HG03095 (cell line): Measurements from ENCODE around the gene EVI5.
"Not testable (repeated sequence)": the region's sequence is repeated elsewhere in the genome, so short reads cannot be mapped to it uniquely, and the experiment has no call there.

Source experiments
- ATAC-seq: cut with Tn5 transposase; IDR thresholded peaks from one replicate; pipeline ENCODE4 v1.9.1; 2021; ENCODE audit warnings: moderate library complexity; ENCODE audit not compliant: unreplicated experiment

The EVI5 gene

DNA sequence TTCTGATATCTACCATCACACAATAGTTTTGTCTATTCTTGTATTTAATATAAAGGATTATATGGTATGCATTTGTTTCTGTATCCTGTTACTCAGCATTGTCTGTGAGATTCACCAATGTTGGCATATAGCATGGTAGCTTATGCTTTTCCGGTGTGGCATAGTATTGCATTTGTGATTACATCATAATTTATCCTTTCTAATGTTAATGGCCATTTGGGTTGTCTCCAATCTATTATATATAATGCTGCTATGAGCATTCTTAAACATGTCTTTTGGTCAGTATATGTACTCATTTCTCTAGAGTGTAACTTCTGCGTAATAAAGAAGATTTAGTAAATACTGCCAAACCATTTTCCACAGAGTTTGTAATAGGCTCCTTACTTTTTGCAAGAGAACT is 257.2 kb downstream of the EVI5 start:
- no peak for ATAC-seq

DNA sequence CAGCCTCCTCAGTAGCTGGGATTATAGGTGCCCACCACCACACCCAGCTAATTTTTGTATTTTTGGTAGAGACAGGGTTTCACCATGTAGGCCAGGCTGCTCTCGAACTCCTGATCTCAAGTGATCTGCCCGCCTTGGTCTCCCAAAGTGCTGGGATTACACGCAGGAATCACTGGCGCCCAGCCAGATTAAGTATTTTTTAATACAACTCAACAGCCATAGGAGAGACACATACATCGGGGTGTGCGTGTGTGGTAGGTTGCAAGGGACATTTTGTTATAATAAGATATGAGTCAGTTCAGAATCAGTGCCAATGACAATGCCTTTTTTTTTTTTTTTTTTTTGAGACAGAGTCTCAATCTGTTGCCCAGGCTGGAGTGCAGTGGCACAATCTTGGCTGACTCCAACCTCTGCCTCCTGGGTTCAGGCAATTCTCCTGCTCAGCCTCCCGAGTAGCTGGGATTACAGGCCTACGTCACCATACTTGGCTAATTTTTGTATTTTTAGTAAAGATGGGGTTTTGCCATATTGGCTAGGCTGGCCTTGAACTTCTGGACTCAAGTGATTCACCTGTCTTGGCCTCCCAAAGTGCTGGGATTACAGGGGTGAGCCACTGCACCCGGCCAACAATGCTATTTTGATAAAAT is 259.8 kb downstream of the EVI5 start:
- ATAC-seq = not testable (repeated sequence)

DNA sequence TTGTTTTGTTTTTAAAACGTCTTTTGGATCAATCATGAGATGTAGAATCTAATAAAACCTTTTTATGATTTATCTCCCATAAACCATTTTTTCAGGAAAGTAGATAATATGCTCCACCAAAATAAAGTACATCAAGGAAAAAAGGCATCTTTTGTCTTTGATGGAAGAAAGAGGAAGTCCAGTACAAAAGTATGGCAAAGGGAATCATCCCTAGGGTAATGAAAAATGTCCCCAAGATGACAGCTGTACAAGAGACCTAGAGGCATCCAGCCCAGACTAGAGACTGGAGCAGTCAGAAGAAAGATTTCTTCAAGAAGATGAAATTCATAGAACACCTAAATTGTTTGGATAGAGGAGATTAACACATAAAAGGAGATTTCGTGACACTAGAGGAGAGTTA is 265.9 kb downstream of the EVI5 start:
- ATAC-seq = no peak

DNA sequence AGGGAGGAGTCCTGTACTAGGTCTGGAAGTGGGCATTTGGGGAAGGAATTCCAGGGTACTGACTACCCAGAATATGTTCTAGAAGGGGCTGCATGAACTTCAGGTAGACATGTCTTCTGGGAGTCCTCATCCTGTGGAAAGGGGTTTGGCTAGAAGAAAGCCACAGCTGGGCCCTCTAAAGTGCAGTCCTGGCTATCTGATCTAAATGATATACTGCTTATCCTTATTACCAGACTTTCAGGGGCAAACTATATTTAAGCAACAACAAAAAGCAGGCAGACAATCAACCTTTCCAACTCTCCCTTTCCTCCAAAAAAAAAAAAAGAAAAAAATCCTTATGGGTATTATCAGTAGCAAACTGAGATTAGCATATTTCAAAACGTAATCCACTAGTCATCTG is 268.3 kb downstream of the EVI5 start:
- ATAC-seq = no peak

- no peak for ATAC-seq
Observed at GRCh38 chr1:92515796-92516201, 269.1 kb downstream of the EVI5 start.

- no peak for ATAC-seq
Observed at GRCh38 chr1:92511541-92511940, 273.4 kb downstream of the EVI5 start.

DNA sequence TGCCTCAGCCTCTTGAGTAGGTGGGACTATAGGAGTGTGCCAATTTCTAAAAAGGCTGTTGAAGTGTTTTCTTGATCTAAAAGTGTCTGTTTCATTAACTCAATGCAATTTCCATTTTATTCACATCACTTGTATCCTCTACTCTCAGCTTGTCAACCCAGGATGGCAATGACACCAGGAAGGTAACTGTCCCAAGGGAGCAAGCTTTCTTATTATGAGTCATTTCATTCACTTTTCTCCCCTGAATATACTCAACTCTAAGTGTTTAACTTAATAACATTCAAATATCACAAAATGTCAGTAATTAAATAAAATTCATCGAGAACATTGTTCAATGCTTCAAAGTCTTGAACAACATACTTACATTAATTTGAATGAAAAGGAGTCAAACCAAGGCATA is 275.3 kb downstream of the EVI5 start:
- ATAC-seq = no peak

DNA sequence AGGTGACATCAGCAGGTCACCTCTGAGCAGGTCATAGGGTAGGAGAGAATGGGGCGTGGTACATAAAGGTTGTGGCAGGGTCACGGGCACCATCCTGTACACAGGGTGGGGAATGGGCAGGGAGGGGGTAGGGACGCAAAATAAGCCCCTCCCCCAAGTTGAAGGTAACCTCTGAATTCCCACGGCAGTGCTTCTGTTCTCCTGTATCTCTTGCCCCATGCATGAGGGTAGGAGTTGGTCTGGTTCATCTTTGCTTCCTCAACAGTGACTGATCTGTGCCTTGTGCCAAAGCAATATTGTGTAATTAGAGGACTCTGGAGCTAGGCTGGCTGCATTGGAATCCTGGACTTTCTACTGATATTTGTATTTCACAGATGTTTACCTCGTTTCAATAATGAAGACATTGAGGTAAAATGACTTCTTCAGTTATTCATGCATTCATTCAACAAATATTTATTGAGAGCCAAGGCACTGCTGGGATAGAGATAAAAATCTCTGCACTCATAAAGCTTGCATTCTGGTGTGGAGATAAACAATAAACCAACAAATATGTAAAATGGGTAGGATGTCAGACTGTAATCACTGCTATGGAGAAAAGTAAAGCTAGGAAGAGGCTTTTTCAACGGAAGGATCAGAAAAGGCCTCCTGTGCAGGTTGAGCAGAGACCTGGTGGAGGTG is 279.8 kb downstream of the EVI5 start:
- ATAC-seq = no peak

DNA sequence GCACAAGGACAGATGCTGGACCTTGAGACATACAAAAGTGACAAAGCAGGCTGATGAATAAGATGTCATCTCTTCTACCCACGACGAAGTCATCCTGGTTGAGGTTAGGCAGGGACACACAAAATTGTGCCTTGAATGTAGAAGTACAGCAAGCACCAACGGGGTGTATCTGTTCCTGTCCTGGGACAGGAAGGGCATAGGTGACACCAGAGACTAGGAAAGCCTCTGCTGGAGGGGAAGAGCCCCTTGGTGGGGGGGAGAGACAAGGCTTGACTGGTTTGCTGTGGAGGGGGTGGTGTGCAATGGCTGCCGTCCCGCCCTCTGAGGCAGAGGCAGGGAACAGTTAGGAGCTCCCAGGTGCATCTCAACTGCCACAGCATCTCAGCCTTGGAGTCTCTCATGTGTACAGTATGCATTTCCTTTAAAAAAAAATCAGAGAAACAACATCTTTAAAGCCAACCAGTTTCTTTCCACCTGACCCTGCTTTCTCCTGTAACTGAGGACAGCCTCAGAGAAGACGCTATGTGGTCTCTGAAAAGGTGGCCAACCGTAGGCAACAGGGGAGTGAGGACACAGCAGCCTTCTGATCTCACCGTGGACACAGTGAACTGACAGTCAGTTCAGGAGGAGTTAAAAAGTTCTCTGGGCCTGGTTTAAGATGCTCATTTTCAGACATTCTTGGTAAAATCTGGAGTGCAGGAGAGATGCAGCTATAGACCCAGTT is 280.5 kb downstream of the EVI5 start:
- ATAC-seq = no peak

GRCh38 chr1:92503926-92504285 is 281.0 kb downstream of the EVI5 start:
- no peak for ATAC-seq

GRCh38 chr1:92503043-92503925 is 281.6 kb downstream of the EVI5 start:
- no peak for ATAC-seq

- ATAC-seq = peak; percentile 53
Observed at GRCh38 chr1:92502247-92502646, 282.7 kb downstream of the EVI5 start.

GRCh38 chr1:92500552-92500951 is 284.4 kb downstream of the EVI5 start:
- no peak for ATAC-seq

DNA sequence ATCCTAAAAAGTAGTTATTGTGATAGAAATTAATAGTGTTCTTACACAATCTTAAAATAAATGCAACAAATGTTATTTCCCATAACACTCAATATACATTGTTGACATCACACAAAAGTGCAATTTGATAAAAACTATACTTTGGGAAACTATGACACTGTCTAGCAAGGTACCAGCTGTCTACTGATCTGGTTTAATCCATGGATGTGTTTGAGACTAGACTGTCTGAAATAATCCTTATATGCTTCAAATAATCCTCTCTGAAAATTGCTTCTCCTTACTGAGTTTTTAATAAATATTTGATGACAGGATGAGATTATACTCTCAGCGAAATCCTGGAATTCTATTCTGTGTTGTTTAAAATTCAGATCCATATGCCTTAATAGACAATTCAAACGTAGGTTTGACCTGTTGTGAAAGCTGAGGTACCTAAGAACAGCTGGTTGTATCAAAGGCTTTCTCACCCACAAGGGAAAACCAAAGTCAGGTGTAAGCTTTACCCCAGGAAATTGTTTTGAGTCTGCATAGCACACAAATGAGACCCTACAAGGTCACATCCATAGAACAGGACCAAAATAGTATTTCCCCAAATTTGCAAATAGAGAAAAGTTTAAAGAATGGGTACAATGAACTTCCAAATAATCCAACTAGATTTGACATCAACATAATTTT is 289.4 kb downstream of the EVI5 start:
- ATAC-seq = no peak

DNA sequence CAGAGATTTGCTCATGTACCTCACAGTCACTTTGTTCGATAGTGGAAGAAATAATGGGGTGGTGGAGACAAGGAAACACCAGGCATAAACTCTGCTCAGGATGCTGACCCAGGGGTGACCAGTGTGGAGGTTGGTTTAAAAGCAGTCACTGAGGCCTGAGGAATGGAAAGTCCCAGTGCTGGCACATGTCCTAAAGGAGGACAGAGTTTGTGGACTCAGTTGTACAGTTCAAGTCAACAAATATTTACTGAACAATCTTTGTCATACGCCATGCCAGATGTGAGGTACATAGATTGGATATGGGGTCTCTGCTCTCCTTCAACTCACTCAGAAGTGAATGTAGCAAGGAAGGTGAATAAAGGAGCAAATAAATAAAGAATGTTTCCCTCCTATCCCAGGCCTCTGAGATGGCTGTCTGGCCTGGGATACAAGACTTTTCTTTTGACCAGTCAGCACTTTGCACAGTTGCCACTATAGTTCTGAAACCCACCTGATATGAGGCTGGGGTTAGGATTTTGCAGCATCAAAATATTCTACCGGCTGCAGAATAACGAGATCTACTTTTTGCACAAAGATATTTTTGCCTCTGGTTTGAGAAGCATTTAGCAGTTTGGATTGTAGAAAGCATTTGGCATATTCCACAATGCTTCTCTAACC is 290.3 kb downstream of the EVI5 start:
- no peak for ATAC-seq

DNA sequence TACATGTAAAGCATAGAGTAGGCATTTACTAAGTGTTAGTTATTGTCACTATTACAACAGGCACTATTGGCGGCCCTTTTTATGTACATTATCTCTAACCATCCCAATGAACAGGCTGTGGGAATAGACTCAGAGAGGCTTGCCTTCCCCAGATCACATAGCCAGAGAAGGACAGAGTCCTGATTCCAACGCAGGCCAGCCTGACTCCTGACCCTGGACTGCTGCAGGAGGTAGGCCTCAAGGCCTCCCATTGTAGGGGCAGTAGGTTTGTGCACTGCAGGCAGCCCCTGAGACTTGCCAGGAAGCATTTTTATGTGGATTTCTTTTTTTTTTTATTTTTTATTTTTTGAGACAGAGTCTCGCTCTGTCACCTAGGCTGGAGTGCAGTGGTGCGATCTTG is 291.8 kb downstream of the EVI5 start:
- no peak for ATAC-seq

DNA sequence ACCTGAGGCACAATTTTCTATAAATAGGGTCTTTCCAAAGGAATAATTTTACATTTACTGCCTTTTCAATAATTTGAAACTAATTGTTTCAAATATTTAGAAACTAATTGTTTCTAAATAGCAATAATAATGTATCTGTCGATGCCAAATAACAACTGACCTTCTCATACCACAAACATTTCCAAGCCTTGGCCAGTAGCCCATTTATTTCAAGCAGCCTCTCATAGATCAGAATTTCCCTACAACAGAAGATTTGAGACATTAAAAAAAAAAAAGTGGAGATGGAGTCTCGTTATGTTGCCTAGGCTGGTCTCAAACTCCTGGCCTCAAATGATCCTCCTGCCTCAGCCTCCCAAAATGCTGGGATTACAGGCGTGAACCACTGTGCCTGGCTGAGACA is 296.1 kb downstream of the EVI5 start:
- no peak for ATAC-seq

- no peak for ATAC-seq
Observed at GRCh38 chr1:92488416-92488815, 296.5 kb downstream of the EVI5 start.

- no peak for ATAC-seq
Observed at GRCh38 chr1:92487078-92487605, 297.8 kb downstream of the EVI5 start.
